T-helper 1 cell treated with Interleukin-12 subunit alpha and Interleukin-12 subunit beta and Interleukin-4 antibody, amounts not matched to agents 30 μg/mL and 1 μg/mL, for 36 hours (primary cell): ENCODE data around the gene DLGAP4.

ENCODE experiments used
- H3K27ac Mint-ChIP-seq: one replicate; pipeline ENCODE4 v1.8.0; 2021; ENCODE audit warnings: mild to moderate bottlenecking, mixed read lengths
- H3K27me3 Mint-ChIP-seq: one replicate; pipeline ENCODE4 v1.8.0; 2021; ENCODE audit warnings: low read depth, mixed read lengths
- H3K36me3 Mint-ChIP-seq: one replicate; pipeline ENCODE4 v1.8.0; 2021; ENCODE audit warnings: low read depth, mixed read lengths
- H3K4me1 Mint-ChIP-seq: one replicate; pipeline ENCODE4 v1.8.0; 2021; ENCODE audit warnings: low read depth, mixed read lengths
- H3K4me3 Mint-ChIP-seq: one replicate; pipeline ENCODE4 v1.8.0; 2021; ENCODE audit warnings: mild to moderate bottlenecking, moderate library complexity, mixed read lengths
- H3K9me3 Mint-ChIP-seq: one replicate; pipeline ENCODE4 v1.8.0; 2021; ENCODE audit warnings: mixed read lengths

DLGAP4 gene

GRCh38 chr20:36270744-36271638 lies 35.1 kb upstream of the DLGAP4 start:
- no peaks in the 10 kb centered on the region for H3K27me3 Mint-ChIP-seq
- H3K4me3 Mint-ChIP-seq = no peak overlapping the region
- no peaks in the 10 kb centered on the region for H3K36me3 Mint-ChIP-seq
- no peaks in the 10 kb centered on the region for H3K9me3 Mint-ChIP-seq
- no peak overlapping the region for H3K27ac Mint-ChIP-seq
- no peaks in the 10 kb centered on the region for H3K4me1 Mint-ChIP-seq

DNA sequence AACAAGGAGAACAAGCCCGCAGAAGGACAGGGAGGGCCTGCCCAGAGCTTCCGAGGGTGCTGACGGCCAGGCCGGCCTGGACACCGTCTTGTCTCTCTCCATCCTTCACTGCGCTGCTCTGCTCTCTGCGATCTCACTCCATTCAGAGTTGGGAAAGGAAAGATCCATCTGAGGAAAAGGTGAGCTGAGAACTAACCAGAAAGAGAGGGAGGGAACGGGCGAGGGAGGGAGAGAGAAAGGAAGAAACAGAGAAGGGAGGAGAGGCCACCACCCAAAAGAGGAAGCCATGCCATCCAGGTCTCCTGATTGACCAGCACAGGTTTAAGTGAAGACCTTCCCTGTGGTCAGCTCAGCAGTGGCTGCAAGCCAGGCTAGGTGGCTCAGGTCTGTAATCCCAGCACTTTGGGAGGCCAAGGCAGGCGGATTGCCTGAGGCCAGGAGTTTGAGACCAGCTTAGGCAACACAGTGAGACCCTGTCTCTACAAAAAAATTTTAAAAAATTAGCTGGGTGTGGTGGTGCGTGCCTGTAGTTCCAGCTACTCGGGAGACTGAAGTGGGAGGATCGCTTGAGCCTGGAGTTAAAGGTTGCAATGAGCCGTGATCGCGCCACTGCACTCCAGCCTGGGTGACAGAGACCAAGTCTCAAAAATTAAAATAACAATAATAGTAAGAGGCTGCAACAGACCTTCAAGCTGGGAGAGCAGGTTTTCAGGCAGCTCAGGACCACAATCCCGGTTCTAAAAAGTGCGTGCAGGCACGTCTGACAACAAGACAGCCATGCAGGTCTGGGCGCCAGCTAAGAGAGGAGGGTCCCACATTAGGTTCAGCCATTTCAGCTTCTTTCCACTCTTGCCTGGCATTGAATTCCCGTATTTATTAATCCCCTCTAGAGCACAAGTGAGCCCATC lies 34.2 kb upstream of the DLGAP4 start:
- no peak overlapping the region for H3K27ac Mint-ChIP-seq

DNA sequence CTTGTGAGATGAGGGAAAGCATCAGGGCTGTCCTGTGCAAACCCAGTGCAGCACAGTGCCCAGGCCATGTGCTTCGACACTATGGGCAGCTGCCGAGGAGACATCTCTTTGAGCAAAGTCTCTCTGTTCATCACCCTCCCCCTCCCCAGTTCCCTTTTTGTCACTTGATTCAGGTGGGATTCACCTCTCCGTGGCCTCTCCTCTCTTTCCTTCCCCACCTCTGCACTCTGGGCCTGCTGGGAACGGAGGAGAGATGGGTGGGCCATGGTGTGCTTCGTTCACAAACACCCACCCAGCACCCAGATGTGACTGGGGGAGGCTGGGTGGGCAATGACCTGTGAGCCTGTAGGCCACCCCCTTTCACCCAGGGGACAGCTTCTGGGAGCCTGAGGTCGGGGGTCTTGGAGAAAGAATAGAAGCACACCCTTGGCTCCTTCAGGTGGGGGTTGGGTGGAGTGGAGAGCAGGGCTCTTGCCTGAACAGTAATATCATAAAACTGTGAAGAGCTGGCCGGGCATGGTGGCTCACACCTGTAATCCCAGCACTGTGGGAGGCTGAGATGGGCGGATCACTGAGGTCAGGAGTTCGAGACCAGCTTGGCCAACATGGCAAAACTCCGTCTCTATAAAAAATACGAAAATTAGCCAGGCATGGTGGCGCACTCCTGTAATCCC lies 33.5 kb upstream of the DLGAP4 start:
- no peaks in the 10 kb centered on the region for H3K4me1 Mint-ChIP-seq

More for the DNA sequence above, 34.2 kb upstream of the DLGAP4 start:
- Mint-ChIP-seq H3K27me3 (no peaks in the 10 kb centered on the region), H3K4me1 (no peaks in the 10 kb centered on the region), H3K4me3 (no peak overlapping the region), H3K36me3 (no peaks in the 10 kb centered on the region), H3K9me3 (no peaks in the 10 kb centered on the region)

GRCh38 chr20:36273414-36274180 lies 32.5 kb upstream of the DLGAP4 start:
- Mint-ChIP-seq H3K4me1 (no peaks in the 10 kb centered on the region), H3K27ac (no peak overlapping the region), H3K9me3 (no peaks in the 10 kb centered on the region), H3K27me3 (no peaks in the 10 kb centered on the region), H3K4me3 (no peak overlapping the region), H3K36me3 (no peaks in the 10 kb centered on the region)

More for the DNA sequence above, 33.5 kb upstream of the DLGAP4 start:
- Mint-ChIP-seq H3K27ac (no peak overlapping the region), H3K4me3 (no peak overlapping the region), H3K27me3 (no peaks in the 10 kb centered on the region), H3K9me3 (no peaks in the 10 kb centered on the region), H3K36me3 (no peaks in the 10 kb centered on the region)

DNA sequence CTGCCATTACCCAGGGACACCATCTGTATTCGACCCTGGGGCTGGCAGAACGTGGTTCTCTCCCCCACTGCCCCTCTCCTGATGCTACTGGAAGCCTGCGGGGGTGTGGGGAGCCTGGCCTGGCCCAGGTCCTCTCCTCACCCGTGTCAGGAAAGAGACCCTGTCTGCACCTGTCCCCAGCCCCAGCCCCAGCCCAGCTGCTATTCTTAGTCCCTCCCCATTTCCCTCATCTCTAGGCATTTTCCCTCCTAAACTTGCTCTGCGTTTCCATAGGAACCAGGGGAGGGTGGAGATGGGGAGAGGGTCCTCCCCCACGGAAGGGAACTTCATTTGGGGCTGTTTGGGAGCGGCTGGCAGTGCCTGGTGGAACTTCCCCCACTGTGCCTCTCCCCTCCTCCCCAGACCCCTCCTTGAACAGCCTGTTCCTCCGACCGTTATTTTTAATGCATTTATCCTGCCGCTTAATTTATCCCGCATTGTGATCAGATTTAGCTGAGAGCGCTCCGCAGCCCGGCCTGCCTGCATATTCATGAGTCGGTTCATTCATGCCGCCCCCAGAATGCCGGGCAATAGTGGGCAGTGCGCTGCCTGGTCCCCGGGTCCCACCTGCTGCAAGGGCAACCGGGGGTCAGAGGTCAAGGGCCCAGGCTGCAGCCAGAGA lies 31.8 kb upstream of the DLGAP4 start:
- no peak overlapping the region for H3K27ac Mint-ChIP-seq
- no peaks in the 10 kb centered on the region for H3K9me3 Mint-ChIP-seq
- no peaks in the 10 kb centered on the region for H3K36me3 Mint-ChIP-seq
- H3K4me1 Mint-ChIP-seq = no peaks in the 10 kb centered on the region
- H3K27me3 Mint-ChIP-seq = no peaks in the 10 kb centered on the region
- no peak overlapping the region for H3K4me3 Mint-ChIP-seq

DNA sequence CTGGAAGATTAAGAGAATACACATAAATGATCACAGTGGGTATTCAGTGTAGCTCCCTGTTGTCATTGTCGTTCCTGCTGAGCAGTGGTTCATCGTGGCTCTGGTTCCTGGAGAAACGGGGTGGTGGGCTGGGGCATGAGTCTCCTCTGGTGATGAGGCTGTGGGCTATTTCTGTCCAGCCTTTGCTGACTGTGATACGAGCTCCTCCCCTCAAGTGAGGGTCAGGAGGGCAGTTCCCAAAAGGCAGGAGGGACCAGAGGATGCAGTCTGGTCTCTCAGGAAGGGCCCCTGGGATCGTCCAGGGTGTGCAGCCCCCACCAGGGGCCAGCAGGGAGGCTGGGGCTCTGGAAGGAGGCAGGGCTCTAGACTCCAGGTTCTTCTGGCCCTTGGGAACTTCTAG lies 31.1 kb upstream of the DLGAP4 start:
- Mint-ChIP-seq H3K9me3 (no peaks in the 10 kb centered on the region), H3K4me3 (no peak overlapping the region), H3K27ac (no peak overlapping the region), H3K4me1 (no peaks in the 10 kb centered on the region), H3K36me3 (no peaks in the 10 kb centered on the region), H3K27me3 (no peaks in the 10 kb centered on the region)

- Mint-ChIP-seq H3K27me3 (no peaks in the 10 kb centered on the region), H3K36me3 (no peaks in the 10 kb centered on the region), H3K9me3 (no peaks in the 10 kb centered on the region), H3K27ac (no peak overlapping the region), H3K4me3 (no peak overlapping the region), H3K4me1 (no peaks in the 10 kb centered on the region)
Measured at GRCh38 chr20:36275441-36276189, 30.5 kb upstream of the DLGAP4 start.

- H3K27me3 Mint-ChIP-seq = peaks cover 11% of the 10 kb centered on the region
Measured at GRCh38 chr20:36277546-36277945, 28.6 kb upstream of the DLGAP4 start.

DNA sequence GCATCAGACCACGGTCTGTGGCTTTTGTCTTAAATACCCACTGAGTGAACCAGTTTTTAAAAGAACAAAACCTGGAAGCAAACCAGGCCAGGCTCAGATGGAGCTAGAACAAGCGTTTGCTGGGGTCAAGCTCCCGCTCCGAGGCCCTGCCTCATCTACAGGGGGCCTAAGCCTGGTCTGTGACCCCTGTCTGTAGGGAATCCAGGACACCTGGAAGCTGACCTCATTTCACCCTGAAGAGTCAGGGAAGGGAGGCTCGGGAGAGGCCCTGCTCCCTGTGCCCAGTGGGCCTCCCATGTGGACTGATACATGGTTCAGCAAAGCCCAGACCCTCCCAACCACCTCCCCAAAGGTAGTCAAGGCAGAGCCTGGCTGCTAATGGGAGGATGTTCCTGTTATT lies 26.8 kb upstream of the DLGAP4 start:
- no peaks in the 10 kb centered on the region for H3K9me3 Mint-ChIP-seq
- no peaks in the 10 kb centered on the region for H3K4me1 Mint-ChIP-seq
- H3K27me3 Mint-ChIP-seq = peaks cover 15% of the 10 kb centered on the region
- no peaks in the 10 kb centered on the region for H3K36me3 Mint-ChIP-seq
- H3K4me3 Mint-ChIP-seq = no peak overlapping the region
- no peak overlapping the region for H3K27ac Mint-ChIP-seq

More at GRCh38 chr20:36277546-36277945, 28.6 kb upstream of the DLGAP4 start:
- Mint-ChIP-seq H3K4me1 (no peaks in the 10 kb centered on the region), H3K9me3 (no peaks in the 10 kb centered on the region), H3K27ac (no peak overlapping the region), H3K36me3 (no peaks in the 10 kb centered on the region), H3K4me3 (no peak overlapping the region)

DNA sequence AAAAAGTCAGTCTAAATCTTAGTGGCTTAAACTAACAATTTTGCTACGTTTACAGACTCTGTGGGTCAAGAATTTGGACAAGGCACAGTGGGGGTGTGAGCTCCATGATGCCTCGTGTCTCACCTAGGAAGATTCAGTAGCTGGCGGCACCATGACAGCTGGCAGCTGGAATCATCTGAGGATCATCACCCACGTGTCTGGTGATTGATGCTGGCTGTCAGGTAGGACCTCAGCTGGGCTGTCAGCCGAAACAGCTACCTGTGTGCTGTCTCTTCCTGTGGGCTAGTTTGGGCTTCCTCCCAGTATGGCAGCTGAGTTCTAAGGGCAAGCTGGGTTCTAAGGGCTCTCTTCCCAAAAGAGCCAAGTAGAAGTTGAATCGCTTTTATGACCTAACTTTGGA lies 26.4 kb upstream of the DLGAP4 start:
- H3K36me3 Mint-ChIP-seq = no peaks in the 10 kb centered on the region
- H3K4me1 Mint-ChIP-seq = no peaks in the 10 kb centered on the region
- peaks cover 17% of the 10 kb centered on the region for H3K27me3 Mint-ChIP-seq
- no peaks in the 10 kb centered on the region for H3K9me3 Mint-ChIP-seq
- H3K4me3 Mint-ChIP-seq = no peak overlapping the region
- H3K27ac Mint-ChIP-seq = no peak overlapping the region

GRCh38 chr20:36281785-36282380 lies 24.3 kb upstream of the DLGAP4 start:
- Mint-ChIP-seq H3K9me3 (no peaks in the 10 kb centered on the region), H3K36me3 (no peaks in the 10 kb centered on the region), H3K4me3 (no peak overlapping the region), H3K27ac (no peak overlapping the region), H3K4me1 (no peaks in the 10 kb centered on the region), H3K27me3 (peaks cover 17% of the 10 kb centered on the region)

DNA sequence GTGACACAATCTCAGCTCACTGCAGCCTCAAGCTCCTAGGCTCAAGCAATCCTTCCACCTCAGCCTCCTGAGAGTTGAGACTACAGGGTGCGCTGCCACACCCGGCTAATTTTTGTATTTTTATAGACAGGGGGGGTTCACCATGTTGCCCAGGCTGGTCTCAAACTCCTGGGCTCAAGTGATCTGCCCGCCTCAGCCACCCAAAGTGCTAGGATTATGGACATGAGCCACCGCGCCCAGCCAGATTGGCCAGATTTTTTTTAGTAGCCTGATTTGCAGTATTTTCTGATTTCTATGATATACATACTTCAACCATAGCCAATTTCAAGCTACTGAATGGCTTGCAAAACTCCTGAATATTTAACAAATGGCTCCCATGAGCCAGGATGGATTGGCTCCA lies 21.4 kb upstream of the DLGAP4 start:
- H3K27ac Mint-ChIP-seq = no peak overlapping the region
- H3K27me3 Mint-ChIP-seq = peaks cover 22% of the 10 kb centered on the region
- H3K36me3 Mint-ChIP-seq = no peaks in the 10 kb centered on the region
- H3K4me1 Mint-ChIP-seq = no peaks in the 10 kb centered on the region
- H3K4me3 Mint-ChIP-seq = no peak overlapping the region
- no peaks in the 10 kb centered on the region for H3K9me3 Mint-ChIP-seq
